Heart right ventricle (tissue), 16 donors: ENCODE measurements around the gene DTNA. TPM values are rescaled to one million over a fixed set of nuclear protein-coding genes. Genes with fewer than 3 reads are reported as not detected.

Source experiments
- ATAC-seq, 8 donors: fragments of 200-7000 bp; cut with Tn5 transposase; one replicate each; pipeline ENCODE4 v1.9.1; 2020; ENCODE audit warnings: mild to moderate bottlenecking in 8 of 8, moderate library complexity in 8 of 8, moderate number of reproducible peaks in 1 of 8
- DNase-seq, 2 donors: peaks; one replicate each; pipeline ENCODE4 v3.0.0-alpha.2; 2020
- H3K27ac ChIP-seq, 10 donors: fragments of 200-600 bp; sonication (generic) in 2 of 10; one replicate each; pipeline versions ENCODE4 v1.5.0 to v1.8.0; 2020 to 2022; ENCODE audit warnings: mild to moderate bottlenecking in 3 of 10
- H3K27me3 ChIP-seq, 7 donors: fragments of 200-600 bp; one replicate each; pipeline ENCODE4 v1.8.0; 2021 to 2022; ENCODE audit warnings: mild to moderate bottlenecking in 2 of 7
- H3K36me3 ChIP-seq, 9 donors: fragments of 200-600 bp; sonication (generic) in 1 of 9; one replicate each; pipeline versions ENCODE4 v1.5.0 to v1.8.0; 2020 to 2022; ENCODE audit warnings: mild to moderate bottlenecking in 2 of 9
- H3K4me1 ChIP-seq, 9 donors: fragments of 200-600 bp; sonication (generic) in 1 of 9; one replicate each; pipeline versions ENCODE4 v1.5.0 to v1.8.0; 2020 to 2022; ENCODE audit warnings: mild to moderate bottlenecking in 4 of 9
- H3K4me3 ChIP-seq, 10 donors: fragments of 200-600 bp; sonication (generic) in 2 of 10; one replicate each; pipeline versions ENCODE4 v1.5.0 to v1.8.0; 2020 to 2022; ENCODE audit warnings: mild to moderate bottlenecking in 7 of 10, moderate library complexity in 2 of 10
- H3K9me3 ChIP-seq, 11 donors: fragments of 200-600 bp in 10 of 11; sonication (generic) in 2 of 11; one replicate each; pipeline versions ENCODE4 v1.5.0 to v1.8.0; 2013 to 2022; ENCODE audit warnings: mild to moderate bottlenecking in 2 of 11, control low read depth in 1 of 11, moderate library complexity in 1 of 11
- CTCF ChIP-seq, 9 donors: fragments of 200-600 bp; sonication (generic) in 2 of 9; IDR thresholded peaks; one replicate each; pipeline versions ENCODE4 v1.5.0 to v1.8.0; 2021 to 2022; ENCODE audit warnings: antibody characterized with exemption in 9 of 9, mild to moderate bottlenecking in 5 of 9, moderate library complexity in 1 of 9
- WGBS, 2 donors: extraction: QIAGEN DNeasy Blood & Tissue Kit; methylation state at CpG; one replicate each; pipeline ENCODE4 v1.1.7; 2013; ENCODE audit warnings: inconsistent platforms in 1 of 2; 5-methylcytosine and 5-hydroxymethylcytosine counted together
- intact Hi-C, 10 donors: fragments of 100-400 bp; cut with DNase I; formaldehyde crosslinking; loops; one replicate each; pipeline versions ENCODE4 v1.11.1 to v1.14.2; 2022
- polyA plus RNA-seq, 2 donors: library from polyadenylated mRNA; stranded (reverse); fragments of 200-250 nt; gene quantifications; one replicate each; pipeline ENCODE4 v1.2.3, GENCODE V29; 2013
- total RNA-seq, 10 donors: library from RNA; stranded (reverse); fragmentation: NEBNext Ultra II Directional in 3 of 10; extraction: Animal tissue kit (Norgen Biotek cat#: 25700) in 3 of 10; gene quantifications; one replicate each; pipeline versions ENCODE4 v1.2.1 to v1.2.4, GENCODE V29; 2021 to 2023
- donor health status: Arrhythmogenic right ventricular cardiomyopathy.
- donor health status: ischemic (EF 13 %, LVEDD 7.1; RV severe dilation, severe dysfunction).
- donor health status: healthy with polysubstance abuse.
- donor health status: DM: no; HTN: yes; CAD: no.
- donor health status: DM: no; HTN: no; CAD: no.
- donor health status: ischemic (EF 25% LVEDD 6.9; RV normal size, moderate dysfunction).
- donor health status: ischemic (EF 25% LVEDD 5.7; RV mildly dilated, moderate dysfunction).
- donor health status: healthy.
- donor health status: DM: yes; HTN: yes; CAD: no.
- donor health status: Ischemic cardiomyopathy.
- donor health status: ischemic (EF 35%, LVEDD 5.7; RV mildly dilated, moderate dysfunction).
- donor health status: nonischemic (EF 11% LVEDD 7.7; RV severe dilation, severe dysfunction).
- donor health status: DM: yes; HTN: yes; CAD: no.
- donor health status: PGD.
- donor health status: ischemic (EF 29% LVEDD 5.4; RV normal size, mild dysfunction).
- donor health status: nonischemic (EF 23%, LVEDD 6.1; RV moderate dilation, normal function).

The DTNA gene
- total and polyA plus RNA-seq, 12 donors: 65.4 to 198 (median 179) TPM

GRCh38 chr18:34862561-34862960 is 152.5 kb downstream of the DTNA start:
- no peak for DNase-seq
- Histone ChIP-seq H3K36me3 (peaks cover 0 to 50% (median 0%) of the 10 kb centered on the region in 9 donors), H3K27me3 (no peaks in the 10 kb centered on the region), H3K4me1 (peaks cover 0 to 20% (median 7%) of the 10 kb centered on the region in 9 donors), H3K9me3 (no peaks in the 10 kb centered on the region), H3K4me3 (no peak overlapping the region), H3K27ac (no peak overlapping the region)
- no peak for TF ChIP-seq CTCF (IDR thresholded peaks at IDR 0.05)
- 87% methylated on average over 3 of the region's 3 CpGs for WGBS, 2 donors
- intact Hi-C loops: loop anchor here in 2 of 10 donors (10.0 kb wide), 1 partner anchor 282 kb away; no protein-coding TSS in a partner anchor
- no peak for ATAC-seq

- no peaks in the 10 kb centered on the region for H3K9me3 ChIP-seq
- TF ChIP-seq CTCF (IDR thresholded peaks at IDR 0.05): no peak
- no peaks in the 10 kb centered on the region for H3K27me3 ChIP-seq
- H3K4me1 ChIP-seq: peaks cover 0 to 30% (median 10%) of the 10 kb centered on the region in 9 donors
- peaks cover 0 to 41% (median 0%) of the 10 kb centered on the region in 9 donors for H3K36me3 ChIP-seq
- no peak for ATAC-seq
- no peak overlapping the region for H3K27ac ChIP-seq
- 84 to 98% methylated on average over 3 of the region's 3 CpGs for WGBS, 2 donors
- intact Hi-C loops: loop anchor here in 2 of 10 donors (10.0 kb wide), 1 partner anchor 281 kb away; no protein-coding TSS in a partner anchor
- H3K4me3 ChIP-seq: no peak overlapping the region
- DNase-seq: no peak
Measured at GRCh38 chr18:34863702-34864101, 153.6 kb downstream of the DTNA start.

- no peaks in the 10 kb centered on the region for H3K27me3 ChIP-seq
- H3K4me3 ChIP-seq: no peak overlapping the region
- no peak for TF ChIP-seq CTCF (IDR thresholded peaks at IDR 0.05)
- WGBS, 2 donors: 91 to 93% methylated on average over 3 of the region's 3 CpGs
- intact Hi-C loops: loop anchor here in 2 of 10 donors (10.0 kb wide), 1 partner anchor 280 kb away; no protein-coding TSS in a partner anchor
- peak overlapping the region in 1 of 10 donors; percentile 7 for H3K27ac ChIP-seq
- peaks cover 0 to 30% (median 10%) of the 10 kb centered on the region in 9 donors for H3K4me1 ChIP-seq
- no peak for ATAC-seq
- no peaks in the 10 kb centered on the region for H3K9me3 ChIP-seq
- peaks cover 0 to 30% (median 0%) of the 10 kb centered on the region in 9 donors for H3K36me3 ChIP-seq
- no peak for DNase-seq
Measured at GRCh38 chr18:34864836-34865497, 154.9 kb downstream of the DTNA start.

- Histone ChIP-seq H3K27me3 (no peaks in the 10 kb centered on the region), H3K4me1 (peaks cover 0 to 30% (median 10%) of the 10 kb centered on the region in 9 donors), H3K27ac (peak overlapping the region in 1 of 10 donors; percentile 49), H3K9me3 (no peaks in the 10 kb centered on the region), H3K4me3 (no peak overlapping the region), H3K36me3 (peaks cover 0 to 20% (median 0%) of the 10 kb centered on the region in 9 donors)
- intact Hi-C loops: loop anchor here in 2 of 10 donors (10.0 kb wide), 1 partner anchor 278 kb away; no protein-coding TSS in a partner anchor
- DNase-seq (no peak), ATAC-seq (no peak)
- 91 to 94% methylated on average over 2 of the region's 2 CpGs for WGBS, 2 donors
- no peak for TF ChIP-seq CTCF (IDR thresholded peaks at IDR 0.05)
Measured at GRCh38 chr18:34866310-34866709, 156.2 kb downstream of the DTNA start.
